UCSD-AML1 (cell line): ENCODE measurements around the gene C16orf86.

Experiments
- DNase-seq: peaks from one replicate; lab custom pipeline; 2025; ENCODE audit not compliant: unreplicated experiment; lab: John Stamatoyannopoulos, UW

The C16orf86 gene

DNA sequence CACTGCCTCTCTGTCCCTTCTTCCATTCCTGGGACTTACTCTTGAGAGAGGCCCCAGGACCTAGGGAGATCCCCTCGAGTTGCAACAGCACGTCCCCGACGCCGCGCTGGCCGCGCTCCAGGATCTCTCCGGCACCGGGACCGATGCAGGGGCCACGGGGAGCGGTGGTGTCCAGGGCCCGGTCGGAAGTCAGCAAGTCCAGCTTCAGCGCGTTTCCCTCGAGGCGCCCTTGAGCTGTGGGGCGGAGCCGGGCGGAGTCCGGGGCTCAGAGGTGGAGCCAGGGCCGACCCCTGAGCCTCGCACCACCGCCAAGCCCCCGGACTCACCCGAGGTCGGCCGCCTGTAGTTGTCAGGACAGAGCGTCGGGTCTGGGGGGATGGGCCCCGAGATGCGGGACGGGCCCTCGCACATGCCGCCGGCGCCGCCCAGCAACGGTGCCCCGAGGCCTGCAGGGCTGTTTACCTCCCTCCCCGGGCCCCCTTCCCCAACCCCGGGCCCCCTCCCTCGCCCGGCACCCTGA, 522 bp upstream of the C16orf86 start:
- peak; percentile 47 for DNase-seq

DNA sequence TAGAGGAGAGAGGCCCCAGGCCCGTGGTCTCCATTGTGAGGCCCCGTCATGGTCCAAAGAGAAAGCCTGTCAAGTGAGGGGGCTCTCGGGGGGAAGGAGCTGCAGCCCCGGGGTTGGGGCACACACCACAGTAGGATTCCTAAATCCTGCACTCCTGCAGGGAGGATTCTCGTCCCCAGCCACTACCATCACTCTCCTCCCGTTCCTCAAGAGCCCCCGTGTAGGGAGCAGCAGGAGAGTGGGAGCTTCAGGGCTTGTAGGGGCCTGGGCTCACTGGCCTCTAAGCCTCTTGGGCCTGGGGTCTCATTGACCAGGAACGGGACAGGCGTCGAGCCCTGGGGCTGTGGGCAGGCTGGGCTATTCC, 821 bp downstream of the C16orf86 start:
- no peak for DNase-seq

- peak; percentile 90 for DNase-seq
Observed at GRCh38 chr16:67667817-67668494, 1.3 kb downstream of the C16orf86 start.

DNA sequence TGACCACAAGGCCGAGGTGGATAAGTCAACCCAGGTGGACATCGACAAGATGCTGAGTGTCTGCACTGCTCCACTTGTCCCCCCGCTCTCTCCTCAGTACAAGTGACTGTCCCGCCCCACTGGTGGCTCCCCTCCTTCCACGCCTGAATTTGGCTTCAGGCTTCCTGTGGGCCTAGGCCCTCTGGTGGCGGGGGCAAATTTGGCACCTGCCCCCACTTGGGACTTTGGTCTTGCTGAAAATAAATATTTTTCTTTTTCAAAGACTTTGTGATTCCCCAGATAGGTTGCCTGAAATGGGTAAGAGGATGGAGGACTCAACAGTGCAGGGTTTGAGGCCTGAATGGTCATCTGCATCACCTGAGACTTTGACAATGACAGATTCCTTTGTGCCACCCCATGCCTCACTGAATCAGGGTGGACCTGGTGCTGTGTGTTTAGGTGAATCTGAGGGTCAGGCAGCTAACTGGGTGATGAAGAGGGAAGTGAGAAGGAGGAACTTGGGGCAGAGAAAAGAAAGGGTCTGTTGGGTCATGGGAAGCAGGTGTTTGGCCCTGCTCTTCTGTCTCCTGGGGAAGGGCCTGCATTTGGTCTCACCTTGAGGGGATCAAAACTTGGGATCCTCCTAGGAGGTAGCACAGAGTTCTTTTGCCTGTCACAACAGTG, 2.0 kb downstream of the C16orf86 start:
- peak; percentile 28 for DNase-seq

GRCh38 chr16:67669499-67670101, 3.0 kb downstream of the C16orf86 start:
- DNase-seq, result no peak

- no peak for DNase-seq
Observed at GRCh38 chr16:67672306-67672705, 5.7 kb downstream of the C16orf86 start.

DNA sequence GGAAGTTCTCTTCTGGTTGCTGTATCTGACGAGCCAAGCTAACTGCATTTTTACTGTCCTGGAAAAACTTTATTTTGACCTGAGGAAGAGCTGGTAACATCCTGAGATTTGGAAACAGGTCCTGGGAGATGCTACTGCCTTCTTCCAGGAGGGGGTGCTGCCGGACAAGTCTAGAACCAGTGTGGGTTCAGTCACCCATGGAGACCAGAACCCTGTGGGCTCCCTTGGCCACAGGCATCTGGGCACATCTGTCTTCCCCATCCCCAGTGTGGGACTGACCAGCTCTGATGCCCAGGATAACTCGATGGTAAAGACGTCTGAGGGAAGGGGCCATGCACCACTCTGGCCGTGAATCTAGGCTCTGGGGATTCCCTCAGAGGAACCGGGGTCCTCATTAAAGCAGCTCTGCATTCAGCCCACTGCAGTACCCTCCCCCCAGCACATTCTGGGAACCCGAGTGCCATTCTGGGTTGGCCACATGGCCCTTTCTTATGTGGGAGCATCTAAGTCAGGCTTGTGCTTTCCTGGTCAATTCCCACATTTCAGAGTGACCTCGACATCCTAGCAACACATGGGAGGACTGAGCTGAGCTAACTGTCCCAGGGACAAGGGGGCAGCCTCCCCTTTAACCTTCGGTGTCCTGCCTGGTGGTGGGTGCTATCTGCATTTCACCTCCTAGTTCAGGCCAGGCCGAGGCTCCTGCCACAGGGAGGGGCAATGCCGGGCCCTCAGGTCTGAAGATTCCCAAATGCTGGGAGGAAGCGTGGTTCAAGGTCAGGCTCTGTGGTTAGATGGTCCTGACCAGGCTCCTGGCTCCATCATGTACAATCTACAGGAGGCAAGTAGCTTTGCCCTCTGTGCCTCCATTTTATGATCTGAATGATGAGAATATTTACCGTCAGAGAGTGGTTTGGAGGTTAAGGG, 6.4 kb downstream of the C16orf86 start:
- DNase-seq, result peak; percentile 75

DNA sequence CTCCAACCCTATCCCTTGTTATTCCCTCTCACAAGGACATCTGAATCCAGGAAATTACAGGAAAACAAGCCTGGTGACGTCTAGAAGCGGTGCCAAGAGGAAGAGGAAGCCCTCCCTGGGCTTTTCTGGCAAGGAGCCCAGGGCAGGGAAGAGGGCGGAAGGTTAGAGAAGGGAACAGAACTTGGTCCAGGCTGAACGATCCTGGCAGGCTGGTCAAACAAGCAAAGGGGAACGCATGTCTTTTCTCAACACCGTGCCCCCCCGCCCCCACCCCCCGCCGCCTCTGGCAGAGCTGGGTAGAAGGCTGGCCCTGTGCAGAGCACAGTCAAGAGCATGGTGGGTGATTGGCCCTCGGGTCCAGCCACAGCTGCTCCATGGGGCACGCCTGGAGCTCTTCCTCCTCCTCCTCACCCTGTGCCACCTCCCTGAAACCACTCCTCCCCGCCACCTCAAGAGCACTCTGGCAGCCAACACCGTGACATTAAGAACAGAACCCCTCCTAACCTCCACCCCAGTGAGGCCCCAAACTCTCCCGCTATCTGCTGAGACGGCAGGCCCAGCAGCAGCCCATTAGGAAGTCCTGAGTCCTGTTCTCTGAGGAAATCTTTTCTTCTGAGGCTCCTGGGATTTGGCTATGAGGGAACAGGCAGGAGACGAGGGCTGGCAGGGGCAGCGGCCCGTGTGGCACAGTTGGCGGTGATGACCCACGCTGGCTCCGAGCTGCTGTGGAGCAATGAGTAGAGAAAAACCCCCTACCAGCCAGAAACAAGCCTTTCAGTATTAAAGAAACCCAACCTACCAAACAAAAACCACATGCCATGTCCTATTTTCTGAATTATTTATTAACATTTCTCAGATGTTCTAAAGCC, 7.3 kb downstream of the C16orf86 start:
- DNase-seq, result peak; percentile 53

GRCh38 chr16:67674851-67675578, 8.4 kb downstream of the C16orf86 start:
- DNase-seq, result no peak

DNA sequence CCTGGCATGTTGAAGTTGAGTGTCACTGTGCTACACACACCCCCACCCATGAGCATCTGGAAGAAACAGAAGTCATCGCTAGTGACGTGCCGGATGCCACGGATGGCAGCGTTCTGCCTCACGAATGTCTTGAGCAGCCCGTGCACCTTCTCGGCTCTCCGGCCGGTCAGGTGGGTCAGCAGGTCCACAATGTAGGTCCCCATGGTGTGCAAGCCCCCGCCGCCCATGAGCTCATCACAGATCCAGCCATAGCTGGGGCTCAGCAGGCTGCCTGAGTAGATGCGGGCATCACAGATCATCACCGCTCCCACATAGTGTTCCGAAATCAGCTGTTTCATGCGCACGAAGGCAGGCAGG, 8.9 kb downstream of the C16orf86 start:
- DNase-seq, result no peak

DNA sequence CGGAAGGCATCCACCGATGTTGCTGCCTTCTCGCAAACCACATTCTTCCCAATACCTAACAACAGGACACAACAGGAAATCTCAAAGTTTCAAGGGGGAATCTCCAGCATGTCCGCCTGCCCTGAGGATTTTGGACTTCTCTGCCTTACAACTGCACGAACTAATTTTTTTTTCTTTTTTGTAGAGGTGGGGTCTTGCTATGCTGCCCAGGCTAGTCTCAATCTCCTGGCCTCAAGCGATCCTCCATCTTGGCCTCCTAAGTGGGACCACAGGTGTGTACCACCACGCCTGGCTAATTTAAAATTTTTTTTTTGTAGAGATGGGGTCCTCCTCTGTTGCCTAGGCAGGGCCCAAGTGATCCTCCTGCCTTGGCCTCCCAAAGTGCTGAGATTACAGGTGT, 9.4 kb downstream of the C16orf86 start:
- DNase-seq, result no peak

DNA sequence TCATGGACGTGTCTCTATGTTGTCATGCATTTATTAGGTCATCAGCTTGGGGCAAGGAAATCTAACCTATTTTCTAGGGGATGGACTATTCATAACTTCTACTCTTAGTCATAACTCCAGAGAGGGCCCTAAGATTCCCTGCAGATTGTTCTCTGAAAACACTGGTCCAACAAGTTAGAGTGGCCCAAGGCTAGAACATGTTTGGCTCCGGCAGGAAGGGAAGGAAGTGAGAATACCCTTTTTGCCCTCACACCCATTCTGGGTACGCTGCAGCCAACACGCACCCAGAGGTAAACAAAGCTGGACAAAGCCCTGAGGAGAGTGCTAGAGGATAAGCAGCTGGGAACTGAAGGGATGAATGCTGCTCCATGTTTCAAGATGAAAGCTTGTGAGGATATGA, 9.9 kb downstream of the C16orf86 start:
- no peak for DNase-seq

DNA sequence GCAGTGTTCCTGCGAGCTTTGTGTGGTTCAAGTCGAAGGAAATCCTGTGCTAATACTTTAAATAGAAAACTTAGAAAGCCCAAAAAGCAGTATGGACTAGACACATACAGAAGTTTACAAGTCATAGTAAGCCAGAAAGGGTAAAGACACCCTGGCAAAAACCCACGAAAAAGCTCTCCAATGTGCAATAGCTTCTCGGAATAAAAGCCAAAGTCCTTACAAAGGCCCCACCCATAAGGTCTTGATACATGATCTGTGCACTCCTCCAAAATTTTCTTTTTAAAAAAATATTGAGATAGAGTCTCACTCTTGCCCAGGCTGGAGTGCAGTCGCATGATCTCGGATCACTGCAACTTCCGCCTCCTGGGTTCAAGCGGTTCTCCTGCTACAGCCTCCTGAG, 10.3 kb downstream of the C16orf86 start:
- no peak for DNase-seq

DNA sequence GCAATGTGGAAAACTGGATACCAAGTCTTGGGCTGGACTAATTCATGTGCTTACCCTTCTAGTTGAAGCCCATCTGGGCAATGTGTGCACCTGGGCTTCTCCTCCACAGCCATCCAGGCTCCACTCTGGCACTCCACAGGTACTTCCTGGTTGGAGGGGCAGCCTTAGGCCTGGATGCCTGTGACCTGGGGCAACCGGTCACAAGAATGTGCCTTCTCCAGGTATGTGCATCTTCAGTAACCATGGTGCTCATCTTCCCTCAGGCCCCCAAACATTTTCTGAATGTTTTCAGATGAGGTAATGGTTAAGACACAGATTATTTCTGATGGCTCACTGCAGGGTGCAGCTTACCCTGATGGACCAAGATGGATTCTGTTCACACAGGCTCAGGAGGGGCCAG, 11.1 kb downstream of the C16orf86 start:
- no peak for DNase-seq

- DNase-seq, result no peak
Observed at GRCh38 chr16:67678354-67679023, 11.9 kb downstream of the C16orf86 start.

DNA sequence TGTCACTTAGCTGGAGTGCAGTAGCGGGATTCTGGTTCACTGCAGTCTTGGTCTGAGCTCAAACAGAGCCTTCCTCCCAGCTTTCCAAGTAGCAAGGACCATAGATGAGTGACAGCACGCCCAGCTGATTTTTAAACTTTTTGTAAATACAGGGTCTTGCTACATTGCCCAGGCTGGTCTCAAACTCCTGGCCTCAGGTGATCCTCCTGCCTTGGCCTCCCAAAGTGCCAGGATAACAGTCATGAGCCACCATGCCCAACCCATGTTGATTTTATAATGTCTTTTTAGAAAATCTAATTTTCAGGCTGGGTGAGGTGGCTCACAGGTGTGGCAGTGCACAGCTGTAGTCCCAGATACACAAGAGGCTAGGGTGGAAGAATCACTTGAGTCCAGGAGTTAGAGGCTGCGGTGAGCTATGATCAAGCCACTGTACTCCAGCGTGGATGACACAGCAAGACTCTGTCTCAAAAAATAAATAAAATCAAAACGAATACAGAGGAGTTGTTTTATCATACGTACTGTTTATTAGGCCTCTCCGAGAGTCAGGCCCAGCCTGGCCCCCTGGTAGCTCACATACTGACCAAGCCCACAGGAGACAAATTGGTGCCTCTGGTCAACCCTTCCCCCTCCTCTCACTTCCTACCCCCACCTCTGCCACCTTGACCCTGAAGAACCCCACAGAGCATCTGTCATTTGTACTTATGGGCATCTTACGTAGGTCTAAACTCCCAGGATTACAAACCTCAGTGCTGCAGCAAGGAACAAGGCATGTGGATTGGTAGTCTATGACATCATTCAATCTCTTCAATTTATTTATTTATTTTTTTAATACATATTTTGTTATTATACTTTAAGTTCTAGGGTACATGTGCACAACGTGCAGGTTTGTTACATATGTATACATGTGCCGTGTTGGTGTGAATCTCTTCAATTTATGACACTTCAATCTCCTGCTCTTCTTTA, 13.6 kb downstream of the C16orf86 start:
- DNase-seq, result no peak

DNA sequence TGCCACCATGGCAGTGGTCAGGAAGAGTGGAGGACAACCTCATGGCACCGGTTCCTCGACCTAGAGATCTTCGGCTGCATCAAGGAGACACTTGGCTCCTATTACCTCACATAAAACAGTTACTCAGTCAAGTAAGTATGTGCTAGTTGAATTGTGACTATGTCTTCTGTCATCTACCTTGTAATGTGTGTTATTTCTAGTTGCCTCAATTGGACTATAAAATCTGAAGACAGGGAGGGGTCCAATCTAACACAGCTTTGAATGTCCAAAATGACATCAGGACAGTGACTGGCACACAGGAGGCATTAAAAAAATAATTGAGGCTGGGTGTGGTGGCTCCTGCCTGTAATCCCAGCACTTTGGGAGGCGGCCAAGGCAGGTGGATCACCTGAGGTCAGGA, 17.2 kb downstream of the C16orf86 start:
- no peak for DNase-seq
